B cell (primary cell): Measurements from ENCODE around the gene WWTR1.

Source experiments
- EZH2 ChIP-seq: IDR thresholded peaks from 2 replicates; pipeline ENCODE4 v1.6.1; 2012; ENCODE audit warnings: borderline replicate concordance, low read depth, mild to moderate bottlenecking, moderate library complexity, low read length; ENCODE audit not compliant: insufficient read depth, poor library complexity, severe bottlenecking
- TF ChIP-seq, protein P1 (sequence below): fragments of 200-600 bp; IDR thresholded peaks from one replicate; pipeline ENCODE4 v1.8.0; 2022; ENCODE audit warnings: antibody characterized with exemption, mild to moderate bottlenecking

DNA sequence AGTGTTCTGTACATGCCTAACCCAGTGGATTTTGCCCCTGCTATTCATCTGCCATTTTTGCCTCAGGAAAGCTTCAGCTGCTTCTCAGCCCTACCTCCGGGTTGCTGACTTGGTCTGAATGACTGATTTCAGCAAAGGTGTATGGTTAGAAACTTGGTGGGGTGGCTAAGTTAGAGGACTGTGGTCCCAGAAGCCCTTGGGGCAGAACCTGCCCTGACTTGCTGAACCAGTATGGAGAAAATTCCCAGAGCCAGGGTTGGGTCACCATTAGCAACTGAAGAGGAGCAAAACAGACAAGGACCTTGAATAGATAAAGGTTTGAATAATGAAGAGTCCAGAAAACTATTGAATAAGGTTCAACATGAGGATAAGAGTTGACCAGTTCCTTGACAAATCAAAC lies 6.1 kb upstream of the WWTR1 start:
- TF ChIP-seq, protein P1, sequence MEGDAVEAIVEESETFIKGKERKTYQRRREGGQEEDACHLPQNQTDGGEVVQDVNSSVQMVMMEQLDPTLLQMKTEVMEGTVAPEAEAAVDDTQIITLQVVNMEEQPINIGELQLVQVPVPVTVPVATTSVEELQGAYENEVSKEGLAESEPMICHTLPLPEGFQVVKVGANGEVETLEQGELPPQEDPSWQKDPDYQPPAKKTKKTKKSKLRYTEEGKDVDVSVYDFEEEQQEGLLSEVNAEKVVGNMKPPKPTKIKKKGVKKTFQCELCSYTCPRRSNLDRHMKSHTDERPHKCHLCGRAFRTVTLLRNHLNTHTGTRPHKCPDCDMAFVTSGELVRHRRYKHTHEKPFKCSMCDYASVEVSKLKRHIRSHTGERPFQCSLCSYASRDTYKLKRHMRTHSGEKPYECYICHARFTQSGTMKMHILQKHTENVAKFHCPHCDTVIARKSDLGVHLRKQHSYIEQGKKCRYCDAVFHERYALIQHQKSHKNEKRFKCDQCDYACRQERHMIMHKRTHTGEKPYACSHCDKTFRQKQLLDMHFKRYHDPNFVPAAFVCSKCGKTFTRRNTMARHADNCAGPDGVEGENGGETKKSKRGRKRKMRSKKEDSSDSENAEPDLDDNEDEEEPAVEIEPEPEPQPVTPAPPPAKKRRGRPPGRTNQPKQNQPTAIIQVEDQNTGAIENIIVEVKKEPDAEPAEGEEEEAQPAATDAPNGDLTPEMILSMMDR: no peak
- no peak for TF ChIP-seq EZH2
